HCT116 (cell line): ENCODE measurements around the gene ELOB. TPM values are rescaled to one million over a fixed set of nuclear protein-coding genes. Genes with fewer than 3 reads are reported as not detected.

Source experiments
- ATAC-seq: fragments of 200-7000 bp; cut with Tn5 transposase; 2 replicates; pipeline ENCODE4 v1.9.1; 2020; ENCODE audit warnings: mild to moderate bottlenecking, moderate library complexity
- BruUV-seq: library from RNA; stranded (reverse); fragments of 400-500 nt; replicated peaks from 2 replicates; lab custom pipeline; 2021; lab: Mats Ljungman, UMichigan
- CTCF ChIA-PET: fragments of 300-600 bp; sonication (Branson Sonifier 250); formaldehyde crosslinking; loops from one replicate; lab custom pipeline; 2021; ENCODE audit warnings: antibody characterized with exemption; lab: Charles Lee
- POLR2A ChIA-PET: fragments of 300-600, 350-600 bp; sonication (Branson Sonifier 250); formaldehyde crosslinking; loops from one replicate; lab custom pipeline; 2021; ENCODE audit warnings: antibody characterized with exemption; lab: Charles Lee
- RAD21 ChIA-PET, 2 experiments: fragments of 300-600 bp; sonication (Branson Sonifier 250); formaldehyde crosslinking; loops; one replicate each; lab custom pipeline; 2023; ENCODE audit warnings: low total read pairs in 2 of 2; ENCODE audit not compliant: uncharacterized antibody in 2 of 2, unreplicated experiment in 2 of 2, low non-redundant PET in 1 of 2; lab: Charles Lee
- DNase-seq: peaks from one replicate; pipeline ENCODE4 v3.0.0-alpha.2; 2010; ENCODE audit warnings: low read depth, low spot score
- H2AFZ ChIP-seq: fragments of 200-600 bp; shearing (Covaris generic), sonication (generic); 2 replicates; pipeline ENCODE4 v1.6.1; 2017; ENCODE audit warnings: low read depth, mixed run types, mixed read lengths, antibody characterized with exemption, low read length; ENCODE audit not compliant: poor library complexity, severe bottlenecking
- H3K27ac ChIP-seq: 2 replicates; pipeline ENCODE4 v1.5.1; 2012; ENCODE audit warnings: low read depth, low read length
- H3K27me3 ChIP-seq: fragments of 200-600 bp; sonication (generic); 2 replicates; pipeline ENCODE4 v1.6.1; 2016; ENCODE audit warnings: mixed run types, low read length, mixed read lengths; ENCODE audit not compliant: insufficient read depth
- H3K36me3 ChIP-seq, 2 experiments: fragments of 200-500 bp in 1 of 2; fragments of 200-600 bp in 1 of 2; sonication (Bioruptor generic) in 1 of 2; sonication (generic) in 1 of 2; 2 replicates each; pipeline versions ENCODE4 v1.5.1 to v1.6.1; 2014 to 2016; ENCODE audit warnings: low read length in 2 of 2, inconsistent platforms in 1 of 2, mixed read lengths in 1 of 2, mixed run types in 1 of 2; ENCODE audit not compliant: insufficient read depth in 2 of 2, control insufficient read depth in 1 of 2
- H3K4me1 ChIP-seq, 2 experiments: fragments of 200-600 bp in 1 of 2; sonication (generic) in 1 of 2; 2 replicates each; pipeline versions ENCODE4 v1.5.1 to v1.6.1; 2012 to 2017; ENCODE audit warnings: low read length in 2 of 2, inconsistent platforms in 1 of 2, mild to moderate bottlenecking in 1 of 2, mixed read lengths in 1 of 2, mixed run types in 1 of 2, moderate library complexity in 1 of 2; ENCODE audit not compliant: insufficient read depth in 2 of 2, control insufficient read depth in 1 of 2
- H3K4me2 ChIP-seq: fragments of 200-600 bp; sonication (generic); 2 replicates; pipeline ENCODE4 v1.6.1; 2017; ENCODE audit warnings: mixed run types, low read length, mixed read lengths
- H3K4me3 ChIP-seq, 2 experiments: fragments of 200-600 bp in 1 of 2; sonication (generic) in 1 of 2; replicated peaks in 1 of 2; 2 replicates each; pipeline ENCODE4 v1.5.1; 2011 to 2016; ENCODE audit warnings: low read length in 2 of 2, control low read depth in 1 of 2, low read depth in 1 of 2, mild to moderate bottlenecking in 1 of 2, mixed read lengths in 1 of 2, mixed run types in 1 of 2
- H3K79me2 ChIP-seq: fragments of 200-600 bp; sonication (generic); 2 replicates; pipeline ENCODE4 v1.6.1; 2017; ENCODE audit warnings: mild to moderate bottlenecking, mixed run types, low read length, moderate library complexity, mixed read lengths; ENCODE audit not compliant: insufficient read depth
- H3K9ac ChIP-seq: fragments of 200-600 bp; sonication (generic); 2 replicates; pipeline ENCODE4 v1.6.1; 2016; ENCODE audit warnings: low read length, mixed read lengths
- H3K9me2 ChIP-seq: fragments of 200-600 bp; sonication (generic), shearing (Covaris generic); 2 replicates; pipeline ENCODE4 v1.6.1; 2017; ENCODE audit warnings: mixed run types, mild to moderate bottlenecking, moderate library complexity; ENCODE audit not compliant: insufficient read depth
- H3K9me3 ChIP-seq, 2 experiments: fragments of 200-500 bp in 1 of 2; fragments of 200-600 bp in 1 of 2; sonication (Bioruptor generic) in 1 of 2; sonication (generic) in 1 of 2; 2 replicates each; pipeline ENCODE4 v1.6.1; 2014 to 2017; ENCODE audit warnings: low read length in 2 of 2, mixed read lengths in 2 of 2, inconsistent platforms in 1 of 2, low read depth in 1 of 2, mild to moderate bottlenecking in 1 of 2, mixed run types in 1 of 2, moderate library complexity in 1 of 2; ENCODE audit not compliant: control insufficient read depth in 1 of 2, insufficient read depth in 1 of 2
- H4K20me1 ChIP-seq: fragments of 200-600 bp; sonication (generic), shearing (Covaris generic); 2 replicates; pipeline ENCODE4 v1.6.1; 2017; ENCODE audit warnings: mixed run types, mild to moderate bottlenecking, moderate library complexity; ENCODE audit not compliant: insufficient read depth
- ATF3 ChIP-seq: IDR thresholded peaks from 2 replicates; pipeline ENCODE4 v1.6.1; 2012
- CBX3 ChIP-seq: IDR thresholded peaks from 2 replicates; pipeline ENCODE4 v1.6.1; 2012; ENCODE audit warnings: low read depth
- JUND ChIP-seq: IDR thresholded peaks from 2 replicates; pipeline ENCODE4 v1.6.1; 2012
- ZFX ChIP-seq: fragments of 450-650 bp; IDR thresholded peaks from 2 replicates; pipeline ENCODE4 v1.6.1; 2017
- intact Hi-C: fragments of 100-400 bp; cut with micrococcal nuclease; formaldehyde crosslinking; loops from 2 replicates; pipeline ENCODE4 v1.10.0; 2022
- total RNA-seq: library from RNA; stranded (reverse); gene quantifications from one replicate; pipeline ENCODE4 v1.2.1, GENCODE V29; 2021; ENCODE audit not compliant: unreplicated experiment

The ELOB gene
- total RNA-seq, 1 experiment from 2014 or later: 239 TPM

DNA sequence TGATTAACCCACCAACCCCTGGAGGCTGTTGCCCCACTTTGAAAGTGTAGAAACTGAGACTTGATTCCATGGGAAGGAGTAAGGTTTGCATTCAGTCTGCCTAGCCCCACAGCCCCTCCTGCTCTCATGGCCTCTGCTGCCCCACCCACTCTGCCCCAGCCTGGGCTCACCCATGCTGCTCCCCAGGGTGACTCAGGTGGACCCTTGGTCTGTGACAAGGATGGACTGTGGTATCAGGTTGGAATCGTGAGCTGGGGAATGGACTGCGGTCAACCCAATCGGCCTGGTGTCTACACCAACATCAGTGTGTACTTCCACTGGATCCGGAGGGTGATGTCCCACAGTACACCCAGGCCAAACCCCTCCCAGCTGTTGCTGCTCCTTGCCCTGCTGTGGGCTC, 27.6 kb upstream of the ELOB start:
- ChIA-PET POLR2A (no interaction called here), CTCF (no interaction called here)

DNA sequence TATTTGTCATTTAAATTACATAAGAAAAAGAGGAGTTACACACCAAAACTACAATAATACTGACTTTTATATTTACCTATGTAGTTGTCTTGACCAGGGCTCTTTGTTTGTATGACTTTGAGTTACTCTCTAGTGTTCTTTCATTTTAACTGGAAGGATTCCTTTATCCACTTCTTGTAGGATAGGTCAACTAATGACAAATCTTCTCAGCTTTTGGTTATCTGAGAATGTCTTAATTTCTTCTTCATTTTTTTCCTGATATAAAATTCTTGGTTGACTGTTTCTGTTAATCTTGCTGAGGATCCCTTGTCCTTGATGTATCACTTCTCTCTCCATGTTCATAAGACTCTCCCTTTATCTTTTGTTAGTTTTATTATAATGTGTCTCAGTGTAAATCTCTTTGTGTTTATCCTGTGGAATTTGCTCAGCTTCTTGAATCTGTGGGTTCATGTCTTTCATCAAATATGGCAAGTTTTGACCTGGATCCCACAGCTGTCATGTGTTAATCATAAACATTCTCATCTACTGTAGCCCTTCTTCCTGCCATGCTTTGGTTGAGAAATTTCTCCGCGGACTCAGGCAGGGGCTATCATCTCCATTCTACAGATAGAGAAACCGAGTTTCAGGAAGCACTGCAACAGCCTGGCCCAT, 26.6 kb upstream of the ELOB start:
- Histone ChIP-seq H2AFZ (no peak overlapping the region), H3K4me1 (peaks cover 0 to 3% of the 10 kb centered on the region in 2 experiments; a peak in 1 of 4 replicates), H3K79me2 (no peaks in the 10 kb centered on the region), H3K27me3 (no peaks in the 10 kb centered on the region), H4K20me1 (no peaks in the 10 kb centered on the region), H3K4me3 (no peak overlapping the region), H3K9me3 (peaks cover 0 to 12% of the 10 kb centered on the region in 2 experiments; a peak in 2 of 4 replicates), H3K4me2 (no peak overlapping the region), H3K9ac (no peak overlapping the region), H3K27ac (no peak overlapping the region), H3K36me3 (no peaks in the 10 kb centered on the region), H3K9me2 (no peaks in the 10 kb centered on the region)
- ChIA-PET RAD21 (no interaction called here), CTCF (no interaction called here), POLR2A (no interaction called here)
- DNase-seq (peak; percentile 12), ATAC-seq (no peak)
- intact Hi-C loops: no loop called here
- BruUV-seq: no TSS peak
- TF ChIP-seq CBX3 (peak; percentile 39; the same call in 1 of the 2 replicates), ATF3 (no peak)

More for the DNA sequence above, 27.6 kb upstream of the ELOB start:
- ATAC-seq: no peak
- H4K20me1 ChIP-seq: no peaks in the 10 kb centered on the region
- H3K4me1 ChIP-seq: peaks cover 0 to 3% of the 10 kb centered on the region in 2 experiments; a peak in 1 of 4 replicates
- H3K27me3 ChIP-seq: no peaks in the 10 kb centered on the region
- H3K4me2 ChIP-seq: no peak overlapping the region
- H3K4me3 ChIP-seq: no peak overlapping the region
- no peak overlapping the region for H3K27ac ChIP-seq
- H3K36me3 ChIP-seq: no peaks in the 10 kb centered on the region
- H2AFZ ChIP-seq: no peak overlapping the region
- DNase-seq: no peak
- H3K9ac ChIP-seq: no peak overlapping the region
- no peaks in the 10 kb centered on the region for H3K79me2 ChIP-seq
- H3K9me3 ChIP-seq: peaks cover 0 to 12% of the 10 kb centered on the region in 2 experiments; a peak in 2 of 4 replicates
- no peak for TF ChIP-seq ZFX
- no peak for TF ChIP-seq JUND
- intact Hi-C loops: no loop called here
- RAD21 ChIA-PET: no interaction called here
- no TSS peak for BruUV-seq
- H3K9me2 ChIP-seq: no peaks in the 10 kb centered on the region
